HepG2 (cell line): ENCODE measurements around the gene CADM1. TPM values are rescaled to one million over a fixed set of nuclear protein-coding genes. Genes with fewer than 3 reads are reported as not detected.
A peak's percentile ranks its signal among the peaks of the same experiment; 100 is the strongest.

Experiments used
- ATF4 ChIP-seq, 2 experiments: fragments of 450-650 bp in 1 of 2; sonication (generic) in 1 of 2; formaldehyde crosslinking; IDR thresholded peaks; 2 replicates each; pipeline versions ENCODE4 v1.5.0 to v1.8.0; 2020 to 2022; ENCODE audit warnings: mild to moderate bottlenecking in 1 of 2, missing genetic modification reagents in 1 of 2
- BCL3 ChIP-seq: sonication (generic); formaldehyde crosslinking; IDR thresholded peaks from 2 replicates; pipeline ENCODE4 v1.5.1; 2020; ENCODE audit warnings: mild to moderate bottlenecking, missing genetic modification reagents, moderate library complexity
- ELF3 ChIP-seq: IDR thresholded peaks from 2 replicates; pipeline ENCODE4 v1.6.1; 2016; ENCODE audit warnings: missing genetic modification reagents, missing compliant biosample characterization
- NFRKB ChIP-seq: fragments of 450-650 bp; IDR thresholded peaks from 2 replicates; pipeline ENCODE4 v1.6.1; 2017
- PRDM15 ChIP-seq: sonication (generic); formaldehyde crosslinking; IDR thresholded peaks from 2 replicates; pipeline ENCODE4 v1.4.0; 2020; ENCODE audit warnings: missing genetic modification reagents
- TMF1 ChIP-seq: sonication (generic); formaldehyde crosslinking; IDR thresholded peaks from 2 replicates; pipeline ENCODE4 v1.8.1; 2022; ENCODE audit warnings: low read depth, missing genetic modification reagents
- ZBTB40 ChIP-seq, 2 experiments: fragments of 450-650 bp in 1 of 2; sonication (generic) in 1 of 2; formaldehyde crosslinking in 1 of 2; IDR thresholded peaks; 2 replicates each; pipeline versions ENCODE4 v1.6.1 to v1.8.0; 2016 to 2022; ENCODE audit warnings: antibody characterized with exemption in 1 of 2, mild to moderate bottlenecking in 1 of 2, missing genetic modification reagents in 1 of 2
- ZGPAT ChIP-seq: IDR thresholded peaks from 2 replicates; pipeline ENCODE4 v1.6.1; 2016; ENCODE audit warnings: mild to moderate bottlenecking
- ZMYM3 ChIP-seq: sonication (generic); formaldehyde crosslinking; IDR thresholded peaks from 2 replicates; pipeline ENCODE4 v1.5.1; 2020; ENCODE audit warnings: mild to moderate bottlenecking, missing genetic modification reagents
- ZNF674 ChIP-seq: sonication (generic); formaldehyde crosslinking; IDR thresholded peaks from 2 replicates; pipeline ENCODE4 v1.5.0; 2020; ENCODE audit warnings: low read depth, mild to moderate bottlenecking, missing genetic modification reagents
- ZNF790 ChIP-seq: sonication (generic); formaldehyde crosslinking; IDR thresholded peaks from 2 replicates; pipeline ENCODE4 v1.8.0; 2022; ENCODE audit warnings: missing genetic modification reagents, mild to moderate bottlenecking, borderline replicate concordance
- polyA plus RNA-seq, 8 experiments: library from polyadenylated mRNA; depleted of rRNA in 3 of 8; stranded (reverse) in 7 of 8; unstranded in 1 of 8; fragments of >200 nt; fragmentation: Illumina TruSeq in 4 of 8; extraction: Trizol in 4 of 8; gene quantifications; 2 replicates each; pipeline versions ENCODE4 v1.2.1 to v1.2.3, GENCODE V29; 2011 to 2016; ENCODE audit warnings: low read depth in 4 of 8, missing spikeins in 1 of 8, mixed read lengths in 1 of 8; ENCODE audit not compliant: insufficient read depth in 1 of 8
- total RNA-seq, 5 experiments: library from RNA; depleted of rRNA; stranded (reverse); fragments of >200 nt; fragmentation: Illumina TruSeq; extraction: Trizol; gene quantifications; 2 replicates each; pipeline ENCODE4 v1.2.3, GENCODE V29; 2016; ENCODE audit warnings: low read depth in 1 of 5

Gene CADM1
- total and polyA plus RNA-seq, 2 of the 13 experiments (the other 11 are each of a cell fraction or from before 2014, with no cell fraction given): 71.3 to 122 TPM

- TF ChIP-seq ZMYM3 (CRISPR knock-in tag) (no peak), ZGPAT (no peak), ATF4 (CRISPR knock-in tag; IDR thresholded peaks at IDR 0.05) (peak in 1 of 2 experiments; percentile 47; a peak in 1 of 4 replicates), ZNF674 (CRISPR knock-in tag) (no peak), PRDM15 (CRISPR knock-in tag) (no peak), NFRKB (no peak), BCL3 (no peak), ELF3 (CRISPR knock-in tag) (peak; percentile 56), ZNF790 (CRISPR knock-in tag) (no peak), ZBTB40 (IDR thresholded peaks at IDR 0.05) (no peak), ZBTB40 (CRISPR knock-in tag; IDR thresholded peaks at IDR 0.05) (no peak), TMF1 (CRISPR knock-in tag) (no peak)
Observed at GRCh38 chr11:115548878-115549528, 44.8 kb upstream of the CADM1 start (continued).
